Ectodermal cell (in vitro differentiated cells): ENCODE data around the gene MLLT1.

Experiments
- H3K27ac ChIP-seq: 2 replicates; pipeline ENCODE4 v1.7.0; 2013; ENCODE audit warnings: mild to moderate bottlenecking, low read depth, low read length; ENCODE audit not compliant: insufficient read depth, poor library complexity, severe bottlenecking
- H3K27me3 ChIP-seq: 2 replicates; pipeline ENCODE4 v1.7.0; 2013; ENCODE audit warnings: mild to moderate bottlenecking, low read length; ENCODE audit not compliant: insufficient read depth, control insufficient read depth, poor library complexity, severe bottlenecking
- H3K36me3 ChIP-seq: one replicate; pipeline ENCODE4 v1.7.0; 2013; ENCODE audit warnings: low read length; ENCODE audit not compliant: control insufficient read depth, insufficient read depth
- H3K4me1 ChIP-seq: one replicate; pipeline ENCODE4 v1.7.0; 2013; ENCODE audit warnings: low read length; ENCODE audit not compliant: control insufficient read depth, insufficient read depth
- H3K4me3 ChIP-seq: 2 replicates; pipeline ENCODE4 v1.7.0; 2013; ENCODE audit warnings: low read depth, low read length, control low read depth; ENCODE audit not compliant: insufficient read depth
- H3K9me3 ChIP-seq: 2 replicates; pipeline ENCODE4 v1.7.0; 2013; ENCODE audit warnings: mild to moderate bottlenecking, low read length, moderate library complexity; ENCODE audit not compliant: control insufficient read depth
- WGBS, 2 experiments: methylation state at CpG; one replicate each; pipeline ENCODE4 v1.1.7; 2013; ENCODE audit warnings: missing lambda C conversion rate in 2 of 2; 5-methylcytosine and 5-hydroxymethylcytosine counted together

The MLLT1 gene

GRCh38 chr19:6260912-6261650, 18.7 kb downstream of the MLLT1 start:
- Histone ChIP-seq H3K27ac (no peak overlapping the region), H3K4me1 (peaks cover 11% of the 10 kb centered on the region), H3K36me3 (peaks cover 27% of the 10 kb centered on the region), H3K9me3 (no peaks in the 10 kb centered on the region), H3K4me3 (no peak overlapping the region), H3K27me3 (no peaks in the 10 kb centered on the region)
- WGBS, 2 experiments, result 87 to 89% methylated on average over 30 of the region's 30 CpGs

- Histone ChIP-seq H3K27ac (no peak overlapping the region), H3K9me3 (no peaks in the 10 kb centered on the region), H3K27me3 (no peaks in the 10 kb centered on the region), H3K4me3 (no peak overlapping the region), H3K4me1 (peaks cover 11% of the 10 kb centered on the region), H3K36me3 (peaks cover 27% of the 10 kb centered on the region)
- WGBS, 2 experiments, result 93 to 97% methylated on average over 9 of the region's 9 CpGs
Observed at GRCh38 chr19:6260376-6260775, 19.4 kb downstream of the MLLT1 start.

DNA sequence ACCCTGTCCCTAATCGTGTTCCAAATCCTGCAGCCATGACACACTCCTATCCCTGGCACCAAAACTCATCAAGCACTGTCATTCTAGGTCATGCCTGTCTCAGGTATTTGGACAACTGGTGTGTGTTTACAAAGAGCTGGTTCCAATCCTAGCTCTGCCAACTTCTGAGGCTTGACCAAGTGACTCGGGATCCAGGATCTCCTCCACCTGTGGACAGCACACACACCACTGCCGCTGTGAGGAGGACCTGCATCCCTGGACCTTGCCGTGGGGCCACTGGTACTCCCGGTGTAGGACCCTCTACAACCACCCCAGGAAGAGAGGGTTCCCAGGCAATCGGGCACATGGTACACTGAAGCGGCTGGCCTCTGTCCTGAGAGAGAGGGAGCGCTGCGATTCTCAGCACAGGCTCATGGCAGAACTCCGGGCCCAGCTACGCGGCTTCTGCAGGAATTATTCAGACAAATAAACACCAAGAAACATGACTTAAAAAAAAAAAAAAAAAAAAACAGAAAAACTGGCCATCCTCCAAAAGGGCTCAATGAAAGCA, 20.4 kb downstream of the MLLT1 start:
- no peak overlapping the region for H3K4me3 ChIP-seq
- H3K9me3 ChIP-seq, result no peaks in the 10 kb centered on the region
- H3K27me3 ChIP-seq, result no peaks in the 10 kb centered on the region
- peaks cover 27% of the 10 kb centered on the region for H3K36me3 ChIP-seq
- H3K27ac ChIP-seq, result no peak overlapping the region
- H3K4me1 ChIP-seq, result peaks cover 14% of the 10 kb centered on the region
- WGBS, 2 experiments, result 89 to 92% methylated on average over 12 of the region's 12 CpGs

- Histone ChIP-seq H3K4me1 (peaks cover 15% of the 10 kb centered on the region), H3K4me3 (no peak overlapping the region), H3K9me3 (no peaks in the 10 kb centered on the region), H3K27ac (no peak overlapping the region), H3K27me3 (no peaks in the 10 kb centered on the region), H3K36me3 (peaks cover 27% of the 10 kb centered on the region)
- 94 to 95% methylated on average over 15 of the region's 15 CpGs for WGBS, 2 experiments
Observed at GRCh38 chr19:6258812-6259311, 20.9 kb downstream of the MLLT1 start.

- H3K27me3 ChIP-seq, result no peaks in the 10 kb centered on the region
- WGBS, 2 experiments, result 85 to 86% methylated on average over 14 of the region's 14 CpGs
- no peak overlapping the region for H3K4me3 ChIP-seq
- peaks cover 14% of the 10 kb centered on the region for H3K4me1 ChIP-seq
- H3K36me3 ChIP-seq, result peaks cover 6% of the 10 kb centered on the region
- peak overlapping the region; percentile 0 for H3K27ac ChIP-seq
- no peaks in the 10 kb centered on the region for H3K9me3 ChIP-seq
Observed at GRCh38 chr19:6253954-6254733, 25.6 kb downstream of the MLLT1 start.

- WGBS, 2 experiments, result 93 to 95% methylated on average over 9 of the region's 9 CpGs
- Histone ChIP-seq H3K4me1 (peaks cover 14% of the 10 kb centered on the region), H3K4me3 (no peak overlapping the region), H3K27ac (no peak overlapping the region), H3K27me3 (no peaks in the 10 kb centered on the region), H3K9me3 (no peaks in the 10 kb centered on the region), H3K36me3 (peaks cover 9% of the 10 kb centered on the region)
Observed at GRCh38 chr19:6252066-6252465, 27.7 kb downstream of the MLLT1 start.

- Histone ChIP-seq H3K27me3 (no peaks in the 10 kb centered on the region), H3K9me3 (no peaks in the 10 kb centered on the region), H3K27ac (no peak overlapping the region), H3K4me1 (peaks cover 14% of the 10 kb centered on the region), H3K36me3 (peaks cover 17% of the 10 kb centered on the region), H3K4me3 (no peak overlapping the region)
- 94 to 98% methylated on average over 13 of the region's 13 CpGs for WGBS, 2 experiments
Observed at GRCh38 chr19:6250909-6251308, 28.9 kb downstream of the MLLT1 start.

DNA sequence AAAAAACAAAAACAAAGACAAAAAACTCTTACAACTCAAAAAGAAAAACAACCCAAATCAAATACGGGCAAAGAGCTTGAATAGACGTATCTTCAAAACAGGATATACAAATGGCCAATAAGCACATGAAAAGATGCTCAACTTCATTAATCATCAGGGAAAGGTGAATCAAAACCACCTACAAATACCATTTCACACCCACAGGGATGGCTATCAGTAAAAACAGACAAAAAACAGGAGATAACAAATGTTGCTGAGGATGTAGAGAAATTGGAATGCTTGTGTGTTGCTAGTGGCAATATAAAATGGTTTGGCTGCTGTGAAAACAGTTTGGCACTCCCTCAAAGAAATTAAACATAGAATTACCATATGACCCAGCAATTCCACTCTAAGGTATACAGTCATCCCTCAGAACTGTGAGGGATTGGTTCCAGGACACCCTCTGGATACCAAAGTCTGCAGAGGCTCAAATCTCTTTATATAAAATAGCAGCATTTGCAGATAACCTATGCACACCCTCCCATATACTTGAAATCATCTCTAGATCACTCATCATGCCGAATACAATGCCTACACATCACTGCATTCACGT, 29.7 kb downstream of the MLLT1 start:
- Histone ChIP-seq H3K9me3 (no peaks in the 10 kb centered on the region), H3K4me1 (peaks cover 14% of the 10 kb centered on the region), H3K4me3 (no peak overlapping the region), H3K27ac (no peak overlapping the region), H3K27me3 (no peaks in the 10 kb centered on the region), H3K36me3 (peaks cover 17% of the 10 kb centered on the region)
- WGBS, 2 experiments, result 94 to 97% methylated on average over 4 of the region's 4 CpGs

DNA sequence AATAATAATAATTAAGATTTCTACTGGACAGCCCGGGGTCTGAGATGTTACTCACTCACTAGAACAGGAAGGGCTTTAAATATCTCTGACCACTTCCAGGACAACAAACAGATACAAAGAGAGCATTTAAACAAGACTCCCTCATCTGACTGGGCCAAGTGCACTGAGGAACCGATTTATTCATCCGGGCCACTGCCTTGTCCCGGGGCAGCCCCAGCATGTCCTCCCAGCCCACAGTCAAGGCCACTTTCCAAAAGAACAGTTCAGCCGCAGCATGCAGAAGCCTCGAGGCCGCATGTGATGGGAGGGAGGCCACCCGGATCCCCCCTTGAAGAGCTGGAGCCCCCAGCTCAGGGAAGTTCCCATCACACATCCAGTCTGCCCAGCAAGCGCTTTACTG, 30.5 kb downstream of the MLLT1 start:
- Histone ChIP-seq H3K9me3 (no peaks in the 10 kb centered on the region), H3K36me3 (peaks cover 17% of the 10 kb centered on the region), H3K4me1 (peaks cover 9% of the 10 kb centered on the region), H3K27ac (no peak overlapping the region), H3K4me3 (no peak overlapping the region), H3K27me3 (no peaks in the 10 kb centered on the region)
- 92 to 95% methylated on average over 9 of the region's 9 CpGs for WGBS, 2 experiments

DNA sequence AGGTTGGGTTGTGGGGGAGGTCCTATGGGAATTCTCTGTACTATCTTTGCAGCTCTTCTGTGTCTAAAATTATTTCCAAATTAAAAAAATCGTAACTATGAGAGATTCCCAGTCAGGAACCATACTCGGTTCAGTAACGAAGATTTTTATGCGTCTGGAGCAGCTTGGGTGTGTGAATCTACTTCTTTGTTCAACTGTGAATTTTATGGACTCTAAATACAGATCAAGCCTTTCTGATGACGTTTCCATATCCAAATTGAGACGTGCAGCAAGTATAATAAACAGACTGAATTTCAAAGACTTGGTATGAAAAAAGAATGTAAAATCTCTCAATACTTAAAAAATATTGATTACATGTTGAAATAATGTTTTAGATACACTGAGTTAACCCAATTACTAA, 30.9 kb downstream of the MLLT1 start:
- no peaks in the 10 kb centered on the region for H3K27me3 ChIP-seq
- H3K4me3 ChIP-seq, result no peak overlapping the region
- no peak overlapping the region for H3K27ac ChIP-seq
- no peaks in the 10 kb centered on the region for H3K9me3 ChIP-seq
- WGBS, 2 experiments, result 98 to 99% methylated on average over 5 to 6 of the region's 6 CpGs
- H3K36me3 ChIP-seq, result peaks cover 17% of the 10 kb centered on the region
- H3K4me1 ChIP-seq, result peaks cover 5% of the 10 kb centered on the region
